Mesenchymal stem cell (in vitro differentiated cells and primary cell): Measurements from ENCODE around the gene VASP.

ENCODE experiments used
- DNase-seq: peaks from one replicate; pipeline ENCODE4 v3.0.0-alpha.2; 2013
- H2AFZ ChIP-seq: one replicate; pipeline ENCODE4 v1.6.1; 2013; ENCODE audit warnings: low read depth, mild to moderate bottlenecking, control low read depth, inconsistent platforms, low read length, moderate library complexity
- H2AK5ac ChIP-seq: 2 replicates; pipeline ENCODE4 v1.6.1; 2013; ENCODE audit warnings: low read length, moderate library complexity, mild to moderate bottlenecking, inconsistent platforms; ENCODE audit not compliant: severe bottlenecking
- H2BK120ac ChIP-seq: one replicate; pipeline ENCODE4 v1.6.1; 2013; ENCODE audit warnings: low read depth, mild to moderate bottlenecking, inconsistent platforms, low read length, moderate library complexity
- H2BK12ac ChIP-seq, 2 experiments: one replicate each; pipeline ENCODE4 v1.6.1; 2013; ENCODE audit warnings: inconsistent platforms in 2 of 2, low read length in 2 of 2, mild to moderate bottlenecking in 2 of 2, moderate library complexity in 2 of 2, control low read depth in 1 of 2
- H2BK15ac ChIP-seq: one replicate; pipeline ENCODE4 v1.6.1; 2013; ENCODE audit warnings: mild to moderate bottlenecking, low read depth, inconsistent platforms; ENCODE audit not compliant: poor library complexity, severe bottlenecking
- H2BK5ac ChIP-seq: 2 replicates; pipeline ENCODE4 v1.6.1; 2013; ENCODE audit warnings: low read depth, mild to moderate bottlenecking, low read length, control low read depth, inconsistent platforms; ENCODE audit not compliant: poor library complexity, severe bottlenecking
- H3K14ac ChIP-seq, 2 experiments: one replicate each; pipeline ENCODE4 v1.6.1; 2013; ENCODE audit warnings: inconsistent platforms in 2 of 2, low read length in 2 of 2, control low read depth in 1 of 2, mild to moderate bottlenecking in 1 of 2, moderate library complexity in 1 of 2
- H3K18ac ChIP-seq, 2 experiments: one replicate each; pipeline ENCODE4 v1.6.1; 2013; ENCODE audit warnings: inconsistent platforms in 2 of 2, low read length in 2 of 2, control low read depth in 1 of 2, low read depth in 1 of 2, mild to moderate bottlenecking in 1 of 2
- H3K23ac ChIP-seq, 2 experiments: one replicate each; pipeline ENCODE4 v1.6.1; 2013; ENCODE audit warnings: inconsistent platforms in 2 of 2, low read length in 2 of 2, mild to moderate bottlenecking in 2 of 2, moderate library complexity in 2 of 2, control low read depth in 1 of 2
- H3K27ac ChIP-seq: 2 replicates; pipeline ENCODE4 v1.5.1; 2013; ENCODE audit warnings: mild to moderate bottlenecking, moderate library complexity, low read length, control low read depth, inconsistent platforms; ENCODE audit not compliant: poor library complexity, severe bottlenecking
- H3K27me3 ChIP-seq, 2 experiments: 2 replicates each; pipeline versions ENCODE4 v1.6.1 to v1.7.0; 2013; ENCODE audit warnings: low read length in 2 of 2, mild to moderate bottlenecking in 2 of 2, moderate library complexity in 2 of 2, control low read depth in 1 of 2, inconsistent platforms in 1 of 2; ENCODE audit not compliant: control insufficient read depth in 1 of 2, insufficient read depth in 1 of 2
- H3K36me3 ChIP-seq, 2 experiments: 2 replicates each; pipeline versions ENCODE4 v1.6.1 to v1.7.0; 2013; ENCODE audit warnings: low read length in 2 of 2, control low read depth in 1 of 2, inconsistent platforms in 1 of 2, low read depth in 1 of 2, mild to moderate bottlenecking in 1 of 2; ENCODE audit not compliant: insufficient read depth in 2 of 2, control insufficient read depth in 1 of 2
- H3K4ac ChIP-seq, 2 experiments: one replicate each; pipeline ENCODE4 v1.6.1; 2013; ENCODE audit warnings: inconsistent platforms in 2 of 2, low read length in 2 of 2, mild to moderate bottlenecking in 2 of 2, moderate library complexity in 2 of 2, control low read depth in 1 of 2, low read depth in 1 of 2
- H3K4me1 ChIP-seq: 2 replicates; pipeline ENCODE4 v1.6.1; 2013; ENCODE audit warnings: low read depth, low read length, control low read depth; ENCODE audit not compliant: control insufficient read depth, insufficient read depth
- H3K4me2 ChIP-seq: 2 replicates; pipeline ENCODE4 v1.6.1; 2013; ENCODE audit warnings: low read length, mild to moderate bottlenecking, inconsistent platforms; ENCODE audit not compliant: poor library complexity, severe bottlenecking
- H3K4me3 ChIP-seq, 2 experiments: 2 replicates each; pipeline versions ENCODE4 v1.5.1 to v1.7.0; 2013; ENCODE audit warnings: low read length in 2 of 2, mild to moderate bottlenecking in 2 of 2, control low read depth in 1 of 2, low read depth in 1 of 2; ENCODE audit not compliant: insufficient read depth in 1 of 2
- H3K79me1 ChIP-seq: replicated peaks from 2 replicates; pipeline ENCODE4 v1.6.1; 2013; ENCODE audit warnings: mild to moderate bottlenecking, control low read depth, low read length, inconsistent platforms; ENCODE audit not compliant: poor library complexity, severe bottlenecking
- H3K9ac ChIP-seq: 2 replicates; pipeline ENCODE4 v1.7.0; 2013; ENCODE audit warnings: mild to moderate bottlenecking, low read length, moderate library complexity
- H3K9me3 ChIP-seq: 2 replicates; pipeline ENCODE4 v1.7.0; 2013; ENCODE audit warnings: mild to moderate bottlenecking, low read length; ENCODE audit not compliant: control insufficient read depth
- H4K8ac ChIP-seq: one replicate; pipeline ENCODE4 v1.6.1; 2013; ENCODE audit warnings: inconsistent platforms, mild to moderate bottlenecking, low read length, moderate library complexity
- H4K91ac ChIP-seq: one replicate; pipeline ENCODE4 v1.6.1; 2013; ENCODE audit warnings: mild to moderate bottlenecking, low read length, inconsistent platforms
- WGBS: methylation state at CpG from one replicate; pipeline ENCODE4 v1.1.7; 2013; ENCODE audit warnings: mixed read lengths; 5-methylcytosine and 5-hydroxymethylcytosine counted together

Gene VASP

DNA sequence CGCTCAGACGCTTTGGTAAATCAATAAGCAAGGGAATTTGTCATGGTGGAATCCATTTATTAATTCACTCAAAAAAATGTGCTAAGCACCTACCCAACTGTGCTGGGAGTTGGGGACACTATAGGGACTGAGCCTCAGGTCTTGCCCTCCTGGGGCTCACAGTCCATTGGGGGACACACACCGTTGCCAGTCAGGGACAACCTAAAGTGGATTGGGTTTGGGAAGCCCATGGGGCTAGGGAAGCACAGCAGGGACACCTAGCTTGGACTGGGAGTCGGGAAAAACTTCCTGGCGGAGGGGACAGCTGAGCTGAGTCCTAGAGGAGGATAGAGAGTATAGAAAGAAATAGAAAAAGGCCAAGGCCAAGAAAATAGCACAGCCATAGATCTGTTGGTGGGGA is 31.0 kb upstream of the VASP start:
- H3K23ac ChIP-seq, result no peak overlapping the region
- DNase-seq, result peak; percentile 95
- peak overlapping the region; percentile 69 for H3K9ac ChIP-seq
- WGBS, result 63% methylated on average over 3 of the region's 5 CpGs
- no peaks in the 10 kb centered on the region for H3K79me1 ChIP-seq
- H3K4me3 ChIP-seq, result no peak overlapping the region
- no peak overlapping the region for H4K91ac ChIP-seq
- H3K14ac ChIP-seq, result no peak overlapping the region
- no peaks in the 10 kb centered on the region for H3K9me3 ChIP-seq
- peaks cover 0 to 18% of the 10 kb centered on the region in 2 experiments for H3K27me3 ChIP-seq
- H2AK5ac ChIP-seq, result no peak overlapping the region
- H2BK15ac ChIP-seq, result no peak overlapping the region
- H3K18ac ChIP-seq, result no peak overlapping the region
- H3K4me1 ChIP-seq, result peaks cover 3% of the 10 kb centered on the region
- no peak overlapping the region for H2BK5ac ChIP-seq
- H2BK120ac ChIP-seq, result no peak overlapping the region
- no peak overlapping the region for H3K4me2 ChIP-seq
- H2BK12ac ChIP-seq, result no peak overlapping the region
- H2AFZ ChIP-seq, result no peak overlapping the region
- H3K27ac ChIP-seq, result no peak overlapping the region
- H3K4ac ChIP-seq, result no peak overlapping the region
- peaks cover 2 to 11% of the 10 kb centered on the region in 2 experiments for H3K36me3 ChIP-seq
- H4K8ac ChIP-seq, result no peak overlapping the region

DNA sequence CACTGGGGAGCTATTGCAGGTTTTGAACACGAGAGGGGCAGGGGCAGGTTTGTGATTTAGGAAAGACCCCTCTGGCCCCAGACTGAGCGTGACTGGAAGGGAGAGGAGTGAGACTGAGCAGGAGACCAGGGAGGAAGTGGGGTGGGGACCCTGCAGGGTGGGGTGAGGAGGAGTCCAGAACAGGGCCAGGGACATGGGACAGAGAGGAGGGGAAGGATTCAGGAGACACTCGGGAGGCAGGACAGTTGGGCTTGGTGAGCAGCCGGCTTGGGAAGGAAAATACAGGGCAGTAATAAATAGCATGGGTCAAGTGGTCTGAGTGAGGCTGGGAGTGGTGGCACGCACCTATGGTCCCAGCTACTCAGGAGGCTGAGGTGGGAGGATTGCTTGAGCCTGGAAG is 30.1 kb upstream of the VASP start:
- Histone ChIP-seq H2AFZ (no peak overlapping the region), H3K18ac (no peak overlapping the region), H3K14ac (no peak overlapping the region), H3K27ac (no peak overlapping the region), H3K36me3 (peaks cover 2 to 6% of the 10 kb centered on the region in 2 experiments), H2BK15ac (no peak overlapping the region), H4K91ac (no peak overlapping the region), H3K4me2 (no peak overlapping the region), H3K9ac (peak overlapping the region; percentile 99), H2BK12ac (no peak overlapping the region), H3K4me3 (peak overlapping the region in 1 of 2 experiments; percentile 6), H3K4me1 (peaks cover 3% of the 10 kb centered on the region), H3K27me3 (peaks cover 0 to 14% of the 10 kb centered on the region in 2 experiments), H4K8ac (no peak overlapping the region), H2BK120ac (no peak overlapping the region), H3K4ac (no peak overlapping the region), H3K79me1 (no peaks in the 10 kb centered on the region), H3K23ac (no peak overlapping the region), H2AK5ac (no peak overlapping the region), H2BK5ac (no peak overlapping the region), H3K9me3 (no peaks in the 10 kb centered on the region)
- peak; percentile 92 for DNase-seq
- 49% methylated on average over 5 of the region's 5 CpGs for WGBS

DNA sequence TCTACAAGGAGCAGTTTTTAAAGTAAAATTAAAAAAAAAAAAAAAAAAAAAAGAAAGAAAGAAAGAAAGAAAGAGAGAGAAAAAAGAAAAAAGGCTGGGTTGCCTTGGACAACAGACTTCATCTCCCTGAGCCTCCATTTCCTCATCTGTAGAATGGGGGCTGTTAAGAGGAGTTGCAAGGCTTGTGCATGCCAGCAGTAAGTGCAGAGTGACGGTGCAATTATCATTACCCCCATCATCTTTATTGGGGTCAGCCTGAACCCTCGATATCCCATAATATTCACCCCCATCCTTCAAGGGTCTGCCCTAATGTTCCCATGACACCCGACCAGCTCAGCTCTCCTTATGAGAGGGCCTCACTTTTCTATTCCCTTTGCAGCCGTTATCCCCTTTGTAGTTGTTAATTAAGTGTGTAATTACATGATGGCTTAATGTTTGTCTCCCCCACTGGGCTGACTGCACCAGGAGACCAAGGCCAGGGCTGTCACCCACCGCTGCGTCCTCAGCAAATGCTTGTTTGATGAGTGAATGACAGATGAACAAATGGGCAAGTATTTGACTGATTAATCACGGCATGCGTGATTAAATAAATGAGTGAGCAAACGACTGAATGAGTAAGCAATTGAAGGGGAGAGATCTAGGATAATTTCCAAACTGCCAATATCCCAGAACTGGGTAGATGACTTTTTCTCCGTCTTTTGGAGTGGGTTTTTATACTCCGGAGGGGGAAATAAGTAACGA is 29.4 kb upstream of the VASP start:
- peak overlapping the region; percentile 99 for H3K9ac ChIP-seq
- H3K36me3 ChIP-seq, result peaks cover 1 to 2% of the 10 kb centered on the region in 2 experiments
- H3K4me2 ChIP-seq, result no peak overlapping the region
- H3K4me1 ChIP-seq, result peaks cover 3% of the 10 kb centered on the region
- no peak overlapping the region for H2BK5ac ChIP-seq
- H3K23ac ChIP-seq, result no peak overlapping the region
- no peak overlapping the region for H4K91ac ChIP-seq
- DNase-seq, result peak; percentile 91
- no peak overlapping the region for H3K14ac ChIP-seq
- H3K27ac ChIP-seq, result no peak overlapping the region
- no peak overlapping the region for H2BK120ac ChIP-seq
- no peaks in the 10 kb centered on the region for H3K9me3 ChIP-seq
- H3K4ac ChIP-seq, result no peak overlapping the region
- no peak overlapping the region for H2BK12ac ChIP-seq
- peaks cover 0 to 8% of the 10 kb centered on the region in 2 experiments for H3K27me3 ChIP-seq
- no peaks in the 10 kb centered on the region for H3K79me1 ChIP-seq
- H2AK5ac ChIP-seq, result no peak overlapping the region
- peak overlapping the region in 1 of 2 experiments; percentile 85 for H3K4me3 ChIP-seq
- 16% methylated on average over 11 of the region's 12 CpGs for WGBS
- H2AFZ ChIP-seq, result no peak overlapping the region
- H4K8ac ChIP-seq, result no peak overlapping the region
- H2BK15ac ChIP-seq, result no peak overlapping the region
- no peak overlapping the region for H3K18ac ChIP-seq

DNA sequence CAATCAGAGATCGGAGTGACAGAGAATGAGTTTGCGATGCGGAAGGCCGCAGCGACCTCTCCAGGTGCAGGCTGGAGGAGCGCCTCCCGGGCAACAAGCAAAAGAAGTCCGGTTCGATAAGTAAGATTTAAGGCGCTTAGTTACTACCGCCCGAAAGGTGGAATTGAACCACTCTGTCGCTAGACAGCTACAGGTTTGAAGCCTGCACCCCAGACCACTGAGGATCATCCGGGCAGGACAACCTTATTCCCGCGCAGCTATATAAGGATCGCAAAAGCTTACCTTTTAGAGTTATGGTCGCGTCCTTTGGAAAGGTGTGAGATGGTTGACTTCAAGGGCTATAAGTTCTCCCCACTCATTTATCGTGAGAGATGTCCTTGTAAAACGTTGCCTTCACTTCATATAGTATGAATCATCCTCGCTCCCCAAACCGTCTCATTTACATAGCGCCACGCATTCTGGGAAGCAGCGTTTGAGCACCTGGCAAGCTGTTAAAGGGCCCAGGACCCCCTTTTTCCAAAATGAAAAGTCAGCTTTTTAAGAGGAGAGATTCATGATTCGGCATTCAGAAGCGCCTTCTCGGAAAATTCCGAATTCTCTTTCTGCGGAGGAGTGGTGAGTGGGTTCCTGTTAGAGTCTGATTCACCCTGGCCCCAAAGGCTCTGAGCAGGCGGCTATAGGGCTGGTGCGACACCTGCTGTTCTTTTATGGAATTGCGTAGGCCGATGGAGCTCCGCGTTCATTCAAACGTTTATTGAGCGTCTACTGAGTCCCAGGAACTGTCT is 28.6 kb upstream of the VASP start:
- no peak overlapping the region for H3K23ac ChIP-seq
- H3K4me1 ChIP-seq, result peaks cover 3% of the 10 kb centered on the region
- H2BK12ac ChIP-seq, result no peak overlapping the region
- WGBS, result under 1% methylated on average over 39 of the region's 39 CpGs
- H3K79me1 ChIP-seq, result no peaks in the 10 kb centered on the region
- H2BK120ac ChIP-seq, result no peak overlapping the region
- no peaks in the 10 kb centered on the region for H3K36me3 ChIP-seq
- H2BK5ac ChIP-seq, result no peak overlapping the region
- H3K18ac ChIP-seq, result no peak overlapping the region
- H4K91ac ChIP-seq, result no peak overlapping the region
- H3K9ac ChIP-seq, result peak overlapping the region; percentile 99
- H3K27ac ChIP-seq, result peak overlapping the region; percentile 86
- H2AFZ ChIP-seq, result no peak overlapping the region
- H2AK5ac ChIP-seq, result no peak overlapping the region
- H3K9me3 ChIP-seq, result no peaks in the 10 kb centered on the region
- peaks cover 0 to under 1% of the 10 kb centered on the region in 2 experiments for H3K27me3 ChIP-seq
- H3K4me3 ChIP-seq, result peak overlapping the region in 1 of 2 experiments; percentile 85
- H3K4ac ChIP-seq, result no peak overlapping the region
- H3K14ac ChIP-seq, result no peak overlapping the region
- no peak overlapping the region for H4K8ac ChIP-seq
- peak overlapping the region; percentile 67 for H3K4me2 ChIP-seq
- no peak overlapping the region for H2BK15ac ChIP-seq
- peak; percentile 94 for DNase-seq
